ENCODE results near the gene PPP4R1. TPM values are rescaled to one million over a fixed set of nuclear protein-coding genes. Genes with fewer than 3 reads are reported as not detected.
A peak's percentile ranks its signal among the peaks of the same experiment; 100 is the strongest.

PPP4R1 gene
- total and polyA plus RNA-seq, 12 donors, result 22.8 to 104 (median 58.0) TPM

DNA sequence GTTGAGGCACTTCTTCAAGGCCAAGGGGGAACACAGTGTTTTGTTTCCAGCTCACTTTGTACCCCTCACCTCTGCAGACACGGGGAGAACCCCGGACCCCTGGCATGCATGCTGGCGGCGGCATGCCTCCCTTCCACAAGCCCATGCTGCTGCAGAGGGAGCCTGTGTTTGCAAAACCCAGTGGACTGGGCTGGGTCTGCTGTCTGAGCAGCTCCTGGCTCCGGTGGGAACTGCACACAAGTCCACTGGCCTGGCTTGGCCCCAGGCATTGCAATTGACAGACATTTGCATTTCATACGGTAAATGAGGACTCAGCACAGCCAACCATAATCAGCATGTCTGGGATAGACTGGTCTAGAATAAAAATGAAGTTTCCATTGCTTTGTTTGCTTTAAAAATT is 76.7 kb downstream of the PPP4R1 start:
- Histone ChIP-seq H3K4me1 (replicated peaks in 1 of 2) (peaks cover 0 to 6% of the 10 kb centered on the region in 2 donors), H3K27me3 (no peaks in the 10 kb centered on the region), H3K36me3 (replicated peaks in 1 of 2) (peaks cover 0 to 27% of the 10 kb centered on the region in 2 donors), H3K27ac (no peak overlapping the region), H3K4me3 (no peak overlapping the region), H3K9me3 (replicated peaks in 1 of 3) (no peaks in the 10 kb centered on the region)
- 85 to 91% (median 87%) methylated on average over 5 to 6 of the region's 6 CpGs for WGBS, 4 donors
- intact Hi-C loops (cut with DNase I), result no loop called here
- TF ChIP-seq, protein P1, sequence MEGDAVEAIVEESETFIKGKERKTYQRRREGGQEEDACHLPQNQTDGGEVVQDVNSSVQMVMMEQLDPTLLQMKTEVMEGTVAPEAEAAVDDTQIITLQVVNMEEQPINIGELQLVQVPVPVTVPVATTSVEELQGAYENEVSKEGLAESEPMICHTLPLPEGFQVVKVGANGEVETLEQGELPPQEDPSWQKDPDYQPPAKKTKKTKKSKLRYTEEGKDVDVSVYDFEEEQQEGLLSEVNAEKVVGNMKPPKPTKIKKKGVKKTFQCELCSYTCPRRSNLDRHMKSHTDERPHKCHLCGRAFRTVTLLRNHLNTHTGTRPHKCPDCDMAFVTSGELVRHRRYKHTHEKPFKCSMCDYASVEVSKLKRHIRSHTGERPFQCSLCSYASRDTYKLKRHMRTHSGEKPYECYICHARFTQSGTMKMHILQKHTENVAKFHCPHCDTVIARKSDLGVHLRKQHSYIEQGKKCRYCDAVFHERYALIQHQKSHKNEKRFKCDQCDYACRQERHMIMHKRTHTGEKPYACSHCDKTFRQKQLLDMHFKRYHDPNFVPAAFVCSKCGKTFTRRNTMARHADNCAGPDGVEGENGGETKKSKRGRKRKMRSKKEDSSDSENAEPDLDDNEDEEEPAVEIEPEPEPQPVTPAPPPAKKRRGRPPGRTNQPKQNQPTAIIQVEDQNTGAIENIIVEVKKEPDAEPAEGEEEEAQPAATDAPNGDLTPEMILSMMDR (IDR thresholded peaks at IDR 0.05), result no peak
- TF ChIP-seq POLR2A (IDR thresholded peaks at IDR 0.05), result no peak
- no peak for DNase-seq

DNA sequence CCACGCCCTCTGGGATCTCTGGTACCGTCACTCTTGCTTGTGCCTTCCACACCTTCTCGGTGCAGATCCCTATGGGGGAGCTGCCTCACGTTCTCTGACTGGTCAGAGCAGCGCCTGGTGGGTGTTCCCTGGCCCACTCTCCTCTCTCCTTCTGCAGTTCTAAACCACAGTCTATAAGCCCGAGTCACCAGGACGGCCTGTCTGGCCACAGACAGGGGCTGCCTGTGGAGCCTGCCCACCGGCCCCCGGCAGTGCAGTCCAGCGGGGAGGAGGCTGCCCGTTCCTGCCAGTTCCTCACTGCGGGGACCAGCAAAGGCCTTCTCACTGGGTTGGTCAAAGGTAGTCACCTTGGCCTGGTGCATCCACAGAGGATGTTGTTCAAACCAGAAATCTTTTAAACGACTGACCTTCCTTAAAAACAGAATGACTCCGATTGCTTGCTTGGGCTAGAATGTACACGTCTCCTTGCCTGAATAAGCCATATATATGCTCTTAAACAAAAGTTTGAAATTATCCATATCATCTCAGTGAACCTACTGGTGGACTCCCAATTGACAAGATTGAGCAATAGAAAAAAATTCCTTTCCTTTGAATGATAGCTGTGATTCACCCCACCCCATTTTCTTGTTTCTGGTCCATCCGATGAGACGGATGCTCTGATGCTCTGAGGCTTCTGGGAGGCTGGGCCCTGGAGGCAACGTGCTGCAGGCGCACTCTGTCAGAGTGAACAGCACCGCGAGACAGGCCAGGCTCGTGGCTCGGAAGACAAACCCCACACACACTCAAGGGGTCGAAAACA is 77.8 kb downstream of the PPP4R1 start:
- Histone ChIP-seq H3K27ac (no peak overlapping the region), H3K36me3 (replicated peaks in 1 of 2) (peaks cover 0 to 27% of the 10 kb centered on the region in 2 donors)
- WGBS, 4 donors, result 93 to 96% (median 95%) methylated on average over 11 to 19 of the region's 24 CpGs

DNA sequence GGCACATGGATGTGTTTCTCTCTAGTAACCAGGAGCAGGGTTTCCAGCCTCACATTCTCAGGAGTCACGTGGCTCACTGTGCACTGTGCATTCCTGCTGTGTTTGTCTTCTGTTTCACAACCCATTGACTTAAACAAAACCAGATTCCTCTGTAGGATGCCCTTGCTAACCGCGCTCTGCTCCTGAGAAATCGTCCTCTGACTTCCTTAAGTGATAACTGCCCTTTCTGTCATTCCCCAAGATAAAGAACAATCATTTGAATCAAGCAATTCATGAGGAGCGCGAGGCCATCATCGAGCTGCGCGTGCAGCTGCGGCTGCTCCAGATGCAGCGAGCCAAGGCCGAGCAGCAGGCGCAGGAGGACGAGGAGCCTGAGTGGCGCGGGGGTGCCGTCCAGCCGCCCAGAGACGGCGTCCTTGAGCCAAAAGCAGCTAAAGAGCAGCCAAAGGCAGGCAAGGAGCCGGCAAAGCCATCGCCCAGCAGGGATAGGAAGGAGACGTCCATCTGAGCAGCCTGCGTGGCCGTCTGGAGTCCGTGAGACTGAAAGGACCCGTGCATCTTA is 78.8 kb downstream of the PPP4R1 start:
- 37 to 44% (median 39%) methylated on average over 22 to 27 of the region's 27 CpGs for WGBS, 4 donors
- intact Hi-C loops (cut with DNase I), result no loop called here

More for the DNA sequence above, 77.8 kb downstream of the PPP4R1 start:
- intact Hi-C loops (cut with DNase I), result no loop called here
- Histone ChIP-seq H3K27me3 (no peaks in the 10 kb centered on the region), H3K9me3 (replicated peaks in 1 of 3) (no peaks in the 10 kb centered on the region), H3K4me1 (replicated peaks in 1 of 2) (peaks cover 0 to 6% of the 10 kb centered on the region in 2 donors), H3K4me3 (no peak overlapping the region)
- no peak for TF ChIP-seq POLR2A (IDR thresholded peaks at IDR 0.05)
- TF ChIP-seq, protein P1 (IDR thresholded peaks at IDR 0.05), result no peak
- DNase-seq, result no peak

DNA sequence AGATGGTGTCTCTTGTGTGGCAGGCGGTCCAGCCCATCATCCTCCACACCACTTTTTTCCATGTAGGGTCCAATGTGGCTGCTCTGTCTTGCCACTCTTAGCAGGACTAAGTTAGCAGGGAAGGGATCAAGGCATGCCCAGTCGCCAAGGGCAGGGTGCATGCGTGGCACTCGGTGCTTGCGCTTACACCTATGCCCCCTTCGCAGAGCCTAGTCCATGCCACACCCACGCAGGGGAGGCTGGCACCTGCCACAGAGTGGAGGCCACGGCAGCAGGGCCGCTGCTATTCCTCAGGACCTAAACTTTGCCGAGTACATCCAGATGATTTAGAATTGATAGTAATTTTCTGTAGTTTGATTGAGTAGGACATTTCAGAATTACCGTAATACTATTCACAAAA is 79.5 kb downstream of the PPP4R1 start:
- H3K9me3 ChIP-seq (replicated peaks in 1 of 3), result no peaks in the 10 kb centered on the region
- intact Hi-C loops (cut with DNase I), result no loop called here
- no peak for TF ChIP-seq POLR2A (IDR thresholded peaks at IDR 0.05)
- TF ChIP-seq, protein P1 (IDR thresholded peaks at IDR 0.05), result no peak
- 88 to 93% (median 90%) methylated on average over 10 to 11 of the region's 11 CpGs for WGBS, 4 donors
- H3K27ac ChIP-seq, result peak overlapping the region in 3 of 5 donors; percentile 37 to 70 (median 70)
- H3K27me3 ChIP-seq, result no peaks in the 10 kb centered on the region
- DNase-seq, result no peak
- no peak overlapping the region for H3K4me3 ChIP-seq
- H3K36me3 ChIP-seq (replicated peaks in 1 of 2), result peaks cover 0 to 37% of the 10 kb centered on the region in 2 donors
- H3K4me1 ChIP-seq (replicated peaks in 1 of 2), result peaks cover 0 to 6% of the 10 kb centered on the region in 2 donors

More for the DNA sequence above, 78.8 kb downstream of the PPP4R1 start:
- peak; percentile 48 to 83 (median 72) for DNase-seq
- Histone ChIP-seq H3K9me3 (replicated peaks in 1 of 3) (no peaks in the 10 kb centered on the region), H3K4me3 (no peak overlapping the region), H3K27ac (peak overlapping the region in 4 of 5 donors; percentile 37 to 70 (median 61)), H3K36me3 (replicated peaks in 1 of 2) (peaks cover 0 to 36% of the 10 kb centered on the region in 2 donors), H3K27me3 (no peaks in the 10 kb centered on the region), H3K4me1 (replicated peaks in 1 of 2) (peaks cover 0 to 6% of the 10 kb centered on the region in 2 donors)
- TF ChIP-seq, protein P1 (IDR thresholded peaks at IDR 0.05), result no peak
- TF ChIP-seq POLR2A (IDR thresholded peaks at IDR 0.05), result peak in 1 of 2 donors; percentile 38
